NCI-H2029 treated with DMSO at 0.1 percent for 48 hours (cell line): ENCODE measurements around the gene PIP4K2A.
"Not testable (repeated sequence)": the region's sequence is repeated elsewhere in the genome, so short reads cannot be mapped to it uniquely, and the experiment has no call there.

ENCODE experiments used
- DNase-seq: peaks from one replicate; lab custom pipeline; 2025; lab: John Stamatoyannopoulos, UW

PIP4K2A gene

GRCh38 chr10:22554461-22555182 lies 159.8 kb downstream of the PIP4K2A start:
- no peak for DNase-seq

GRCh38 chr10:22553452-22553995 lies 160.9 kb downstream of the PIP4K2A start:
- no peak for DNase-seq

- peak; percentile 30 for DNase-seq
Observed at GRCh38 chr10:22552888-22553378, 161.4 kb downstream of the PIP4K2A start.

GRCh38 chr10:22551681-22552365 lies 162.6 kb downstream of the PIP4K2A start:
- DNase-seq, result no peak

GRCh38 chr10:22550732-22551131 lies 163.6 kb downstream of the PIP4K2A start:
- no peak for DNase-seq

- no peak for DNase-seq
Observed at GRCh38 chr10:22548344-22548743, 166.0 kb downstream of the PIP4K2A start.

GRCh38 chr10:22545643-22546042 lies 168.7 kb downstream of the PIP4K2A start:
- DNase-seq, result no peak

GRCh38 chr10:22544325-22545068 lies 169.9 kb downstream of the PIP4K2A start:
- peak; percentile 6 for DNase-seq

- DNase-seq, result no peak
Observed at GRCh38 chr10:22542773-22543172, 171.6 kb downstream of the PIP4K2A start.

- no peak for DNase-seq
Observed at GRCh38 chr10:22541900-22542299, 172.5 kb downstream of the PIP4K2A start.

GRCh38 chr10:22539579-22540298 lies 174.6 kb downstream of the PIP4K2A start:
- DNase-seq, result no peak

- no peak for DNase-seq
Observed at GRCh38 chr10:22537810-22538209, 176.6 kb downstream of the PIP4K2A start.

GRCh38 chr10:22536620-22537019 lies 177.8 kb downstream of the PIP4K2A start:
- no peak for DNase-seq

- no peak for DNase-seq
Observed at GRCh38 chr10:22534849-22535604, 179.4 kb downstream of the PIP4K2A start.

GRCh38 chr10:22531441-22531840 lies 182.9 kb downstream of the PIP4K2A start:
- no peak for DNase-seq

GRCh38 chr10:22531008-22531407 lies 183.4 kb downstream of the PIP4K2A start:
- no peak for DNase-seq

GRCh38 chr10:22527520-22527919 lies 186.9 kb downstream of the PIP4K2A start:
- DNase-seq, result no peak

- not testable (repeated sequence) for DNase-seq
Observed at GRCh38 chr10:22524333-22524732, 190.0 kb downstream of the PIP4K2A start.

- DNase-seq, result not testable (repeated sequence)
Observed at GRCh38 chr10:22520645-22521044, 193.7 kb downstream of the PIP4K2A start.

GRCh38 chr10:22518167-22518724 lies 196.1 kb downstream of the PIP4K2A start:
- DNase-seq, result no peak

- DNase-seq, result no peak
Observed at GRCh38 chr10:22515009-22515408, 199.4 kb downstream of the PIP4K2A start.
